Spleen (tissue), 7 donors: Measurements from ENCODE around the gene TNFAIP6.

Experiments
- POLR2A ChIP-seq, 3 donors: fragments of 450-650 bp; IDR thresholded peaks; one replicate each; pipeline ENCODE4 v1.5.1; 2017; ENCODE audit warnings: antibody characterized with exemption in 3 of 3, mild to moderate bottlenecking in 1 of 3
- TF ChIP-seq, protein P1 (sequence below), 11 experiments: fragments of 200-600 bp in 7 of 11; fragments of 450-650 bp in 4 of 11; sonication (generic) in 4 of 11; IDR thresholded peaks in 8 of 11; conservative IDR thresholded peaks in 3 of 11; 1 replicate in 7 of 11; 2 replicates in 4 of 11; pipeline versions ENCODE4 v1.4.0 to v1.8.0; 2016 to 2021; ENCODE audit warnings: antibody characterized with exemption in 11 of 11, inconsistent platforms in 4 of 11, mild to moderate bottlenecking in 1 of 11
- donor health status: DM: no; HTN: no; CAD: no; lungs with moderate emphysema.
- donor health status: DM: no; HTN: no; CAD: no.
- donor health status: DM: no; HTN: no; CAD: no.

DNA sequence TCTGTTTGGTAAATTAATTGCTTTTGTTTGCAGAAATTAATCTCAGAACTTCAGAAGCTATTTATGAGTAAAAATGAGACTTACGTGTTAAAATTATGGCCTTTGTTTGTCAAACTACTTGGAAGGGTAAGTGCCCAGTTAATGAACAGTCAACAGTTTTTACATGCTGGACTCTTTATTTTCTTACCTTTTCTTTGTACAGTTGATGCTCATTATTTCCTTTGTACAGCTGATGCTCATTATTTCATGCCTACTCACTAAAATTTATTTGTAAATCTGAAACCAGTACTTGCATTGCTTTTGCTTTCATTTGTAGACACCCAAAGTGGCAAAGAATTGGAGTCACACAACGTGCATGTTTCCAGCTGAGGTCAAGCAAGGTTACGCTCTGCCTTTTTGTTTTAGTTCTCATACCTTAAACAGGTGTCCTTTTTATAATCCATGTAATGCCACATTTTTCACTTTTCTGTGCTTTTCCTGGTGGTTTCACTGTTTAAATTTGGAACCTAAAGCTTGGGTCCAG is 65.6 kb downstream of the TNFAIP6 start:
- TF ChIP-seq, protein P1, sequence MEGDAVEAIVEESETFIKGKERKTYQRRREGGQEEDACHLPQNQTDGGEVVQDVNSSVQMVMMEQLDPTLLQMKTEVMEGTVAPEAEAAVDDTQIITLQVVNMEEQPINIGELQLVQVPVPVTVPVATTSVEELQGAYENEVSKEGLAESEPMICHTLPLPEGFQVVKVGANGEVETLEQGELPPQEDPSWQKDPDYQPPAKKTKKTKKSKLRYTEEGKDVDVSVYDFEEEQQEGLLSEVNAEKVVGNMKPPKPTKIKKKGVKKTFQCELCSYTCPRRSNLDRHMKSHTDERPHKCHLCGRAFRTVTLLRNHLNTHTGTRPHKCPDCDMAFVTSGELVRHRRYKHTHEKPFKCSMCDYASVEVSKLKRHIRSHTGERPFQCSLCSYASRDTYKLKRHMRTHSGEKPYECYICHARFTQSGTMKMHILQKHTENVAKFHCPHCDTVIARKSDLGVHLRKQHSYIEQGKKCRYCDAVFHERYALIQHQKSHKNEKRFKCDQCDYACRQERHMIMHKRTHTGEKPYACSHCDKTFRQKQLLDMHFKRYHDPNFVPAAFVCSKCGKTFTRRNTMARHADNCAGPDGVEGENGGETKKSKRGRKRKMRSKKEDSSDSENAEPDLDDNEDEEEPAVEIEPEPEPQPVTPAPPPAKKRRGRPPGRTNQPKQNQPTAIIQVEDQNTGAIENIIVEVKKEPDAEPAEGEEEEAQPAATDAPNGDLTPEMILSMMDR (IDR thresholded peaks at IDR 0.05 in 8 of 11, conservative IDR thresholded peaks at IDR 0.05 in 3 of 11) = no peak
- no peak for TF ChIP-seq POLR2A (IDR thresholded peaks at IDR 0.05)
